DMS53 treated with DMSO at 0.1 percent for 48 hours (cell line): ENCODE data around the gene DEAF1.
"Not testable (repeated sequence)": the region's sequence is repeated elsewhere in the genome, so short reads cannot be mapped to it uniquely, and the experiment has no call there.

Experiments
- DNase-seq: peaks from one replicate; lab custom pipeline; 2025; ENCODE audit not compliant: unreplicated experiment; lab: John Stamatoyannopoulos, UW

DEAF1 gene

GRCh38 chr11:701741-702461 lies 6.9 kb upstream of the DEAF1 start:
- DNase-seq = no peak

GRCh38 chr11:699753-700152 lies 4.7 kb upstream of the DEAF1 start:
- DNase-seq = no peak

- no peak for DNase-seq
Observed at GRCh38 chr11:699116-699508, 4.1 kb upstream of the DEAF1 start.

GRCh38 chr11:698493-699115 lies 3.6 kb upstream of the DEAF1 start:
- no peak for DNase-seq

- no peak for DNase-seq
Observed at GRCh38 chr11:697811-698311, 2.8 kb upstream of the DEAF1 start.

GRCh38 chr11:696955-697491 lies 2.0 kb upstream of the DEAF1 start:
- no peak for DNase-seq

- DNase-seq = peak; percentile 98
Observed at GRCh38 chr11:695538-696248, 671 bp upstream of the DEAF1 start, which contains the start of gene TMEM80. Gene TMEM80 (plus strand): TSS chr11:695816. CDS start chr11:695828, 12 bp downstream.

- DNase-seq = no peak
Observed at GRCh38 chr11:695288-695537, 191 bp upstream of the DEAF1 start.

- peak; percentile 85 for DNase-seq
Observed at GRCh38 chr11:693887-694562, 997 bp downstream of the DEAF1 start.

GRCh38 chr11:693415-693831 lies 1.6 kb downstream of the DEAF1 start:
- no peak for DNase-seq

- no peak for DNase-seq
Observed at GRCh38 chr11:692824-693414, 2.1 kb downstream of the DEAF1 start.

GRCh38 chr11:691710-692590 lies 3.1 kb downstream of the DEAF1 start:
- DNase-seq = no peak

GRCh38 chr11:690738-691633 lies 4.0 kb downstream of the DEAF1 start:
- no peak for DNase-seq

- DNase-seq = not testable (repeated sequence)
Observed at GRCh38 chr11:690244-690643, 4.8 kb downstream of the DEAF1 start.

GRCh38 chr11:689625-690024 lies 5.4 kb downstream of the DEAF1 start:
- DNase-seq = no peak

GRCh38 chr11:688681-689080 lies 6.3 kb downstream of the DEAF1 start:
- DNase-seq = no peak

- DNase-seq = no peak
Observed at GRCh38 chr11:687751-688150, 7.3 kb downstream of the DEAF1 start.

GRCh38 chr11:686451-687243 lies 8.4 kb downstream of the DEAF1 start:
- DNase-seq = no peak
